Esophagus muscularis mucosa (tissue), 3 donors: ENCODE data around the gene DRC7.

ENCODE experiments used
- CTCF ChIP-seq, 3 experiments: fragments of 200-600 bp in 2 of 3; fragments of 450-650 bp in 1 of 3; sonication (generic) in 2 of 3; IDR thresholded peaks; one replicate each; pipeline ENCODE4 v1.5.1; 2017 to 2019; ENCODE audit warnings: antibody characterized with exemption in 3 of 3, mild to moderate bottlenecking in 2 of 3, moderate library complexity in 1 of 3
- POLR2A ChIP-seq: fragments of 450-650 bp; IDR thresholded peaks from one replicate; pipeline ENCODE4 v1.6.1; 2017; ENCODE audit warnings: antibody characterized with exemption, moderate library complexity, mild to moderate bottlenecking, low read depth

- TF ChIP-seq POLR2A (no peak), CTCF (IDR thresholded peaks at IDR 0.05) (no peak)
Observed at GRCh38 chr16:57679767-57680482, 14.7 kb upstream of the DRC7 start.
